CD14-positive monocyte (primary cell): ENCODE data around the gene PRDX3. TPM values are rescaled to one million over a fixed set of nuclear protein-coding genes. Genes with fewer than 3 reads are reported as not detected.
A peak's percentile ranks its signal among the peaks of the same experiment; 100 is the strongest.

ENCODE experiments used
- DNase-seq, 3 donors: peaks; one replicate each; pipeline ENCODE4 v3.0.0-alpha.2; 2011 to 2022
- H2AFZ ChIP-seq: 2 replicates; pipeline ENCODE4 v1.6.0; 2012; ENCODE audit warnings: mild to moderate bottlenecking, low read depth, low read length, inconsistent platforms; ENCODE audit not compliant: insufficient read depth, poor library complexity, severe bottlenecking
- H3K27ac ChIP-seq, 2 donors: 1 replicate in 1 of 2; 2 replicates in 1 of 2; pipeline ENCODE4 v1.5.1; 2012 to 2013; ENCODE audit warnings: low read length in 2 of 2, control low read depth in 1 of 2, inconsistent platforms in 1 of 2, low read depth in 1 of 2, mild to moderate bottlenecking in 1 of 2
- H3K27me3 ChIP-seq, 2 donors: one replicate each; pipeline versions ENCODE4 v1.6.0 to v1.6.1; 2011 to 2013; ENCODE audit warnings: low read length in 2 of 2; ENCODE audit not compliant: control insufficient read depth in 2 of 2, insufficient read depth in 2 of 2
- H3K36me3 ChIP-seq, 2 donors: replicated peaks in 1 of 2; 1 replicate in 1 of 2; 2 replicates in 1 of 2; pipeline versions ENCODE4 v1.5.1 to v1.6.1; 2012 to 2013; ENCODE audit warnings: low read length in 2 of 2, control low read depth in 1 of 2, inconsistent platforms in 1 of 2, mild to moderate bottlenecking in 1 of 2; ENCODE audit not compliant: insufficient read depth in 2 of 2, control insufficient read depth in 1 of 2
- H3K4me1 ChIP-seq, 2 donors: 1 replicate in 1 of 2; 2 replicates in 1 of 2; pipeline versions ENCODE4 v1.5.1 to v1.6.1; 2012 to 2013; ENCODE audit warnings: low read length in 2 of 2, control low read depth in 1 of 2, inconsistent platforms in 1 of 2, mild to moderate bottlenecking in 1 of 2, moderate library complexity in 1 of 2; ENCODE audit not compliant: insufficient read depth in 2 of 2, control insufficient read depth in 1 of 2
- H3K4me2 ChIP-seq: replicated peaks from 2 replicates; pipeline ENCODE3; 2012; ENCODE audit warnings: low read length, moderate library complexity, mild to moderate bottlenecking; ENCODE audit not compliant: poor library complexity, severe bottlenecking; ENCODE audit errors: extremely low read depth
- H3K4me3 ChIP-seq, 3 experiments: fragments of 200-600 bp in 1 of 3; sonication (generic) in 1 of 3; replicated peaks in 1 of 3; 1 replicate in 2 of 3; 2 replicates in 1 of 3; pipeline ENCODE4 v1.5.1; 2011 to 2013; ENCODE audit warnings: low read length in 3 of 3, mild to moderate bottlenecking in 3 of 3, control low read depth in 2 of 3, low read depth in 2 of 3, inconsistent platforms in 1 of 3, moderate library complexity in 1 of 3
- H3K79me2 ChIP-seq: 2 replicates; pipeline ENCODE4 v1.6.0; 2012; ENCODE audit warnings: mild to moderate bottlenecking, control low read depth, inconsistent platforms, low read length, moderate library complexity; ENCODE audit not compliant: insufficient read depth
- H3K9ac ChIP-seq: 2 replicates; pipeline ENCODE4 v1.6.0; 2017; ENCODE audit warnings: low read length, mild to moderate bottlenecking; ENCODE audit not compliant: insufficient read depth, poor library complexity, severe bottlenecking
- H3K9me3 ChIP-seq, 2 donors: replicated peaks in 1 of 2; 1 replicate in 1 of 2; 2 replicates in 1 of 2; pipeline versions ENCODE4 v1.5.1 to v1.6.1; 2012 to 2013; ENCODE audit warnings: low read length in 2 of 2, control low read depth in 1 of 2; ENCODE audit not compliant: control insufficient read depth in 1 of 2, insufficient read depth in 1 of 2
- H4K20me1 ChIP-seq: 2 replicates; pipeline ENCODE4 v1.6.0; 2012; ENCODE audit warnings: mild to moderate bottlenecking, low read length, control low read depth, moderate library complexity; ENCODE audit not compliant: insufficient read depth
- H3K27ac Mint-ChIP-seq, 7 donors: one replicate each; pipeline ENCODE4 v1.8.0; 2020; ENCODE audit warnings: mild to moderate bottlenecking in 7 of 7, mixed read lengths in 7 of 7, moderate library complexity in 6 of 7, inconsistent platforms in 2 of 7
- H3K27me3 Mint-ChIP-seq, 3 donors: one replicate each; pipeline ENCODE4 v1.8.0; 2021 to 2022; ENCODE audit warnings: low read depth in 3 of 3, mild to moderate bottlenecking in 3 of 3, mixed read lengths in 3 of 3, moderate library complexity in 3 of 3, inconsistent platforms in 1 of 3
- H3K36me3 Mint-ChIP-seq, 2 donors: one replicate each; pipeline ENCODE4 v1.8.0; 2020; ENCODE audit warnings: mixed read lengths in 2 of 2, inconsistent platforms in 1 of 2, mild to moderate bottlenecking in 1 of 2
- H3K4me1 Mint-ChIP-seq: one replicate; pipeline ENCODE4 v1.8.0; 2020; ENCODE audit warnings: mild to moderate bottlenecking, mixed read lengths
- H3K4me3 Mint-ChIP-seq, 2 donors: one replicate each; pipeline ENCODE4 v1.8.0; 2020; ENCODE audit warnings: mild to moderate bottlenecking in 2 of 2, mixed read lengths in 2 of 2, moderate library complexity in 1 of 2
- H3K9me3 Mint-ChIP-seq, 7 donors: one replicate each; pipeline ENCODE4 v1.8.0; 2020 to 2022; ENCODE audit warnings: mixed read lengths in 7 of 7, mild to moderate bottlenecking in 6 of 7, moderate library complexity in 6 of 7, inconsistent platforms in 2 of 7
- CTCF ChIP-seq: fragments of 200-600 bp; IDR thresholded peaks from one replicate; pipeline ENCODE4 v1.8.0; 2022; ENCODE audit warnings: antibody characterized with exemption, mild to moderate bottlenecking
- WGBS: methylation state at CpG from one replicate; pipeline ENCODE4 v1.1.5; 2013; ENCODE audit warnings: missing lambda C conversion rate; ENCODE audit not compliant: insufficient coverage; 5-methylcytosine and 5-hydroxymethylcytosine counted together
- intact Hi-C, 2 donors: fragments of 100-400 bp; cut with micrococcal nuclease; formaldehyde crosslinking; loops; one replicate each; pipeline versions ENCODE4 v1.15.0 to v1.15.1; 2023
- polyA plus RNA-seq, 3 donors: library from polyadenylated mRNA; depleted of rRNA in 1 of 3; unstranded in 2 of 3; stranded (reverse) in 1 of 3; fragments of 300-500 nt in 2 of 3; fragments of >200 nt in 1 of 3; fragmentation: Illumina TruSeq in 2 of 3; gene quantifications; 1 replicate in 2 of 3; 2 replicates in 1 of 3; pipeline ENCODE4 v1.2.3, GENCODE V29; 2012 to 2021

Gene PRDX3
- polyA plus RNA-seq, 3 donors: 81.9 to 459 (median 410) TPM

GRCh38 chr10:119136084-119136483 lies 42.5 kb downstream of the PRDX3 start:
- Histone ChIP-seq H4K20me1 (no peaks in the 10 kb centered on the region), H3K9me3 (no peaks in the 10 kb centered on the region), H3K27me3 (no peaks in the 10 kb centered on the region), H3K4me3 (peak overlapping the region in 1 of 3 experiments; percentile 60), H3K79me2 (peaks cover 37% of the 10 kb centered on the region), H2AFZ (no peak overlapping the region), H3K4me1 (peaks cover 72 to 73% of the 10 kb centered on the region in 2 donors), H3K4me2 (peak overlapping the region; percentile 42), H3K9ac (peak overlapping the region; percentile 54), H3K27ac (peak overlapping the region; percentile 91 to 94), H3K36me3 (peaks cover 18 to 41% of the 10 kb centered on the region in 2 donors)
- peaks cover 67% of the 10 kb centered on the region for H3K4me1 Mint-ChIP-seq
- no peak for TF ChIP-seq CTCF
- H3K27ac Mint-ChIP-seq: peak overlapping the region; percentile 93 to 99 (median 95)
- H3K4me3 Mint-ChIP-seq: peak overlapping the region in 1 of 2 donors; percentile 75
- peaks cover 0 to 3% (median 0%) of the 10 kb centered on the region in 7 donors for H3K9me3 Mint-ChIP-seq
- H3K27me3 Mint-ChIP-seq: peaks cover 0 to 3% (median 0%) of the 10 kb centered on the region in 3 donors
- 20% methylated on average over 1 of the region's 7 CpGs for WGBS
- intact Hi-C loops: loop anchor here (5.0 to 10.0 kb wide), 2 partner anchors 51 to 136 kb away; partner anchors contain the start of gene EIF3A (in 1 of the 2)
- DNase-seq: peak in 1 of 3 donors; percentile 42
- peaks cover 41 to 50% of the 10 kb centered on the region in 2 donors for H3K36me3 Mint-ChIP-seq

GRCh38 chr10:119135513-119135881 lies 43.1 kb downstream of the PRDX3 start:
- no peak for TF ChIP-seq CTCF
- peak overlapping the region in 1 of 2 donors; percentile 61 for H3K4me3 Mint-ChIP-seq
- H3K36me3 Mint-ChIP-seq: peaks cover 43 to 50% of the 10 kb centered on the region in 2 donors
- peaks cover 0 to 4% (median 1%) of the 10 kb centered on the region in 7 donors for H3K9me3 Mint-ChIP-seq
- Histone ChIP-seq H3K79me2 (peaks cover 37% of the 10 kb centered on the region), H3K36me3 (peaks cover 18 to 35% of the 10 kb centered on the region in 2 donors), H3K27ac (peak overlapping the region; percentile 91 to 94), H3K4me3 (peak overlapping the region in 1 of 3 experiments; percentile 60), H3K4me1 (peaks cover 78% of the 10 kb centered on the region in 2 donors), H2AFZ (no peak overlapping the region), H3K9me3 (no peaks in the 10 kb centered on the region), H3K4me2 (peak overlapping the region; percentile 42), H4K20me1 (no peaks in the 10 kb centered on the region), H3K9ac (peak overlapping the region; percentile 58), H3K27me3 (no peaks in the 10 kb centered on the region)
- H3K27me3 Mint-ChIP-seq: peaks cover 0 to under 1% (median 0%) of the 10 kb centered on the region in 3 donors
- intact Hi-C loops: loop anchor here (5.0 to 10.0 kb wide), 2 partner anchors 51 to 137 kb away; partner anchors contain the start of gene EIF3A (in 1 of the 2)
- WGBS: no CpG with 5 or more reads among the region's 4 CpGs
- peak overlapping the region; percentile 93 to 99 (median 95) for H3K27ac Mint-ChIP-seq
- H3K4me1 Mint-ChIP-seq: peaks cover 73% of the 10 kb centered on the region
- peak; percentile 89 to 94 (median 92) for DNase-seq
